Mucosa of rectum (tissue), 2 donors: ENCODE data around the gene PDCD1.

Source experiments
- H3K27ac ChIP-seq, 2 donors: one replicate each; pipeline ENCODE4 v1.7.0; 2013; ENCODE audit warnings: inconsistent platforms in 2 of 2, low read depth in 2 of 2, low read length in 2 of 2
- H3K27me3 ChIP-seq, 2 donors: one replicate each; pipeline ENCODE4 v1.7.0; 2013; ENCODE audit warnings: low read length in 2 of 2; ENCODE audit not compliant: control insufficient read depth in 2 of 2, insufficient read depth in 2 of 2
- H3K36me3 ChIP-seq, 2 donors: one replicate each; pipeline ENCODE4 v1.7.0; 2013; ENCODE audit warnings: low read length in 2 of 2; ENCODE audit not compliant: control insufficient read depth in 2 of 2, insufficient read depth in 2 of 2
- H3K4me1 ChIP-seq, 2 donors: one replicate each; pipeline ENCODE4 v1.7.0; 2013; ENCODE audit warnings: low read length in 2 of 2, mild to moderate bottlenecking in 1 of 2; ENCODE audit not compliant: control insufficient read depth in 2 of 2, insufficient read depth in 2 of 2
- H3K4me3 ChIP-seq, 2 donors: one replicate each; pipeline ENCODE4 v1.7.0; 2013; ENCODE audit warnings: low read length in 2 of 2
- H3K9ac ChIP-seq, 2 donors: one replicate each; pipeline ENCODE4 v1.7.0; 2013; ENCODE audit warnings: low read length in 2 of 2, low read depth in 1 of 2, mild to moderate bottlenecking in 1 of 2
- H3K9me3 ChIP-seq, 2 donors: one replicate each; pipeline ENCODE4 v1.7.0; 2013; ENCODE audit warnings: low read length in 2 of 2; ENCODE audit not compliant: control insufficient read depth in 2 of 2
- donor health status: healthy.
- donor health status: Normal muscosa, but diverticular disease.

The PDCD1 gene

DNA sequence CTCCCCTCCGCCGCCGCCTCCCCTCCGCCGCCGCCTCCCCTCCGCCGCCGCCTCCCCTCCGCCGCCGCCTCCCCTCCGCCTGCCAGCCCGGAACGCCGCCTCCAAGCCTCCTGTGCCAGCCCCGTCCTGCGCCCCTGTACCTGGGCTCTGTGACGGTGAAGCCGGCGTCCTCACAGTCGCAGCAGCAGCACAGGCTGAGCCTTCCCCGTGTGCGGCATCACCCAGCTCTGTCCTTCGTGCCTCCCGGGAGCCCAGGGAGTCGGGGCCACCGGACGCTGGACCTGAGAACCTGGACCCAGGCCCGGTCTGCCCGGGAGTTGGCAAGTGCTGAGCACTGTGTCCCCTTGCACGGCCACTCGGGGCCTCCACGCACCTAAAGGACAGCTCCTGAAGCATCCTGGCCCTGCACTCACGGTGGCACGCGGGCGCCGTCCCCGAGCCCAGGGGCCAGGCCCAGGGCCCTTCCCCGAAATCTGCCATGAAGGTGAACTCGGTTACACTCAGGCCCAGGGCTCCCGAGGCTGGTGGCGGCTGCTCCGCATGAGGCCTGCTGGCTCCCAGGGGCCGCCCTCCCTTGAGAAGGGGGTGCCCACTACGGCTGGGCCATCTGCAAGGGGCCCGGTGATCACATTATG is 43.8 kb upstream of the PDCD1 start:
- Histone ChIP-seq H3K4me1 (peaks cover 0 to 6% of the 10 kb centered on the region in 2 donors), H3K36me3 (no peaks in the 10 kb centered on the region), H3K27ac (no peak overlapping the region), H3K4me3 (no peak overlapping the region), H3K9me3 (no peaks in the 10 kb centered on the region), H3K27me3 (peaks cover 0 to 4% of the 10 kb centered on the region in 2 donors), H3K9ac (no peak overlapping the region)

DNA sequence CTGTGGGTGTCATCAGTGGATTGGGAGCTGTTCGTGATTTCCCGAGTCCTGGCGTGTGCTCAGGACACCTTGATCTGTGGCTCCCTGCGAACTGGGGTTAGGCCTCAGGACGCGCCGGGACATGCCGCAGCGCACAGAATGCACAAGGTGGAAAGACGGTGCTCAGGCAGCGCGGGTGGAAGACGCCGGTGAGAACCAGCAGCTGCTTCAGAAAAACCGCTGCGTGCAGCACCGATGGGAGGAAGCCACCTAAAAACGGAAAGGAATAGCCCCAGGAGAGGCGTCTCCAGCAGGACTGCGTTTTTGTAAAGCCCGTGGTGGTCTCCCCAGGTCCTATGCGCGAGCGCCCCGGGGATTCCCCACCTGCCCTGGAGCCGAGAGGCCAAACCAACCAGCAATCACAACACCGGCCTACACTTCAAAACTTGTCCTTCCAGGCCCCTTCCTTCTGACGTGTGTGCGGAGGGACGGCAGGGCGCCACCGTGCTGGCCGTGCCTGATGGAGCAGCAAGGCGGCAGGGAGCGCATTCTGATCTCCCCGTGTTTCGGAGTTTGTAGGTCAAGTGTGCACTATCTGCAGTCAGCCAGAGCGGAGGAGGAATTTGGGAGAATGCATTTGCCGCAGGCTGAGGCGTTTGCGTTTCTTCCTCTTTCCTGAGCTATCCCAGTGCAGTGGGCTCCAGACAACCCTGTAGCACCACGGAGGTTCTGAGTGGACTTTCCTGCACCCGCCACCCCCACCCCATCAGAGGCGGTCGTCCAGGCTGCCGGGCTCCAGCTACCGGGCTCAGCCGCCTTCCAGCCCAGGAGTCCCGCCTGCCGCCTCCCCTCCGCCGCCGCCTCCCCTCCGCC is 43.0 kb upstream of the PDCD1 start:
- H3K4me3 ChIP-seq: peak overlapping the region in 1 of 2 donors; percentile 31
- H3K4me1 ChIP-seq: peaks cover 0 to 6% of the 10 kb centered on the region in 2 donors
- no peak overlapping the region for H3K27ac ChIP-seq
- peaks cover 0 to 4% of the 10 kb centered on the region in 2 donors for H3K27me3 ChIP-seq
- H3K9ac ChIP-seq: no peak overlapping the region
- H3K36me3 ChIP-seq: no peaks in the 10 kb centered on the region
- H3K9me3 ChIP-seq: no peaks in the 10 kb centered on the region

DNA sequence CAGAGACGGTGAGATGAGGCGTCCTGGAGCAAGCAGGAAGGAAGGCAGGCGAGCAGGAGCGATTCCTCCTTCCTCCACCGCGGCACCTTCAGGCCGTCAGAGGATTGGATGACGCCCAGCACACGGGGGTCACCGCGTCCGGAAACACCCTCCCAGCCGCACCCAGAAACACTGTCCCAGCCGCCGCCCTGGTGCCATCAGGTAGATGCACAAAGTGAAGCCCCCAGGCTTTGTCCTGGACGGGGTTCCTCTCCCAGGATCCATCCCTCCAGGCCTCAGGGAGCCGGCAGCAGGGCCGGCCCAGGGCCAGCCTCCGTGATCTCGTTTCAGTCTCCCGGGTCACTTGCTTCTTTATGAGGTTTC is 42.3 kb upstream of the PDCD1 start:
- Histone ChIP-seq H3K36me3 (no peaks in the 10 kb centered on the region), H3K4me1 (peaks cover 0 to 6% of the 10 kb centered on the region in 2 donors), H3K4me3 (no peak overlapping the region), H3K9me3 (no peaks in the 10 kb centered on the region), H3K27me3 (peaks cover 0 to 4% of the 10 kb centered on the region in 2 donors), H3K9ac (no peak overlapping the region), H3K27ac (no peak overlapping the region)

GRCh38 chr2:241900251-241901017 is 41.7 kb upstream of the PDCD1 start:
- Histone ChIP-seq H3K4me3 (no peak overlapping the region), H3K9ac (no peak overlapping the region), H3K36me3 (no peaks in the 10 kb centered on the region), H3K27me3 (peaks cover 0 to 4% of the 10 kb centered on the region in 2 donors), H3K27ac (no peak overlapping the region), H3K9me3 (no peaks in the 10 kb centered on the region), H3K4me1 (peaks cover 0 to 6% of the 10 kb centered on the region in 2 donors)

- Histone ChIP-seq H3K9ac (no peak overlapping the region), H3K27me3 (peaks cover 0 to 4% of the 10 kb centered on the region in 2 donors), H3K27ac (no peak overlapping the region), H3K4me1 (peaks cover 0 to 6% of the 10 kb centered on the region in 2 donors), H3K36me3 (no peaks in the 10 kb centered on the region), H3K4me3 (no peak overlapping the region), H3K9me3 (no peaks in the 10 kb centered on the region)
These were observed 40.0 kb upstream of the PDCD1 start for GRCh38 chr2:241898463-241899270.

- Histone ChIP-seq H3K27me3 (peaks cover 0 to 4% of the 10 kb centered on the region in 2 donors), H3K27ac (no peak overlapping the region), H3K4me3 (no peak overlapping the region), H3K9ac (no peak overlapping the region), H3K36me3 (no peaks in the 10 kb centered on the region), H3K4me1 (peaks cover 0 to 6% of the 10 kb centered on the region in 2 donors), H3K9me3 (no peaks in the 10 kb centered on the region)
These were observed 38.7 kb upstream of the PDCD1 start for GRCh38 chr2:241897231-241897916.

DNA sequence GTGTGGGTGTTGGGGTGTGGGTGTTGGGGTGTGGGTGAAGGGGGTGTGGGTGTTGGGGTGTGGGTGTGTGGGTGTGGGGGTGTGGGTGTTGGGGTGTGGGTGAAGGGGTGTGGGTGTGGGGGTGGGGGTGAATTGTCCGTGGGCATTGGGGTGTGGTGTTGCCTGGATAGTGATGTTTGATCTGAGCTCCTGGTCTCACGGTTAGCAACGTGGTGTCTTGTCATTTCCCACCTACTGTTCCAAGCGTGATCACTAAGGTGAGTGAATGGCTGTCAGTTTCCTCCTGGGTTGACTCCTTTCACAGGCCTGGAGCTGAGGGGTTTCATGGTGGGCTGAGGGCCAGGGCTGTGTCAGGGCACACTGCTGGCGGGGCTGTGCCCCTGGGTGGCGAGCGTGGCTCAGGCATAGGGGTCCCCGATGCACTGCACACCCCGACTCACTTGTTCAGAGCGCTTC is 38.1 kb upstream of the PDCD1 start:
- no peaks in the 10 kb centered on the region for H3K36me3 ChIP-seq
- no peak overlapping the region for H3K9ac ChIP-seq
- no peak overlapping the region for H3K27ac ChIP-seq
- H3K9me3 ChIP-seq: no peaks in the 10 kb centered on the region
- no peak overlapping the region for H3K4me3 ChIP-seq
- H3K4me1 ChIP-seq: peaks cover 0 to 8% of the 10 kb centered on the region in 2 donors
- peaks cover 0 to 4% of the 10 kb centered on the region in 2 donors for H3K27me3 ChIP-seq

DNA sequence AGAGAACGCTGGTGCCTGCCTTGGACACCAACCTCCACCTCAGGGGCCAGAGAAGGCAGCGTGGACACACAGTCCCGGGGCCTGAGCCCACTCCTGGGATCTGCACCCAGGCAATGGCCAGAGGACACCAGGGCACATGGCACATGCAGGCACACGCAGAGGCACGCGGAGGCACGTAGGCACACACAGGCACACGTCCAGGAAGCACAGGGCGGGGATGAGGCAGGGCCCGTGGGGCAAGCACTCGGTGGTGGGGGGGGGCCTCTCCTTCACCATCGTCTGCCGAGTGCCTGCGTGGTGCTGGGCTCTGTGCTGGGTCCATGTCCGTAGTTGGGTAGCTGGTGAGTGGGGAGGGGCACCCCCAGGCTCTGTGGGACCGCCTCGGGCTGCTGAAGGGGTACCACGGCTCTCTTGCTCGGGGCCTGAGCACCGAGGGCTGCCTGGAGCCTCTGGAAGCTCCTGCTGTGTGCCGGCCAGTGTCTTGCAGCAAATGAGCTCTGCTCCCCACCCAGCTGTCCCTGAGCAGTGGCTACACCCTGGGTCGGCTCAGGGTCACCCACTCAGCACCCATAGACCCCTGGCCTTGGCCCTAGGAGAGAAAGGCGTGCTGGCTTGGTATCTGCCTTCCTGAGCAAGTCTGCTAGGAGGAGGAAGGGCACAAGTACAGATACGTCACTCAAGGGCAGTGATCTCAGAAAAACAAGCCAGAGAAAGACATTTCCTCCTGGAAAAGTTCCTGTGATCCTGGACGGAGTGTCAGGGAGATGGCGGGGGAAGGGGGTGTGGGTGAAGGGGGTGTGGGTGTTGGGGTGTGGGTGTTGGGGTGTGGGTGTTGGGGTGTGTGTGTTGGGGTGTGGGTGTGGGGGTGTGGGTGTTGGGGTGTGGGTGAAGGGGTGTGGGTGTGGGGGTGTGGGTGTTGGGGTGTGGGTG is 37.3 kb upstream of the PDCD1 start:
- no peak overlapping the region for H3K27ac ChIP-seq
- no peak overlapping the region for H3K4me3 ChIP-seq
- no peak overlapping the region for H3K9ac ChIP-seq
- no peaks in the 10 kb centered on the region for H3K36me3 ChIP-seq
- H3K27me3 ChIP-seq: peaks cover 0 to 4% of the 10 kb centered on the region in 2 donors
- H3K4me1 ChIP-seq: peaks cover 0 to 4% of the 10 kb centered on the region in 2 donors
- no peaks in the 10 kb centered on the region for H3K9me3 ChIP-seq
